GM12878 (cell line): ENCODE data around the gene ZNF341. TPM values are rescaled to one million over a fixed set of nuclear protein-coding genes. Genes with fewer than 3 reads are reported as not detected.

ENCODE experiments used
- ATAC-seq: fragments of 200-7000 bp; cut with Tn5 transposase; 3 replicates; pipeline ENCODE4 v1.9.1; 2020; ENCODE audit warnings: mild to moderate bottlenecking, moderate library complexity
- BruUV-seq: library from RNA; stranded (reverse); fragments of 400-500 nt; replicated peaks from 2 replicates; lab custom pipeline; 2021; lab: Mats Ljungman, UMichigan
- CTCF ChIA-PET: fragments of 300-600 bp; sonication (Branson Sonifier 250); formaldehyde crosslinking; extraction: SDS; loops from one replicate; lab custom pipeline; 2021; ENCODE audit warnings: inconsistent platforms; lab: Yijun Ruan, JAX
- POLR2A ChIA-PET: fragments of 350-600 bp; formaldehyde crosslinking; extraction: SDS; loops from one replicate; lab custom pipeline; 2021; ENCODE audit warnings: inconsistent platforms; lab: Charles Lee
- RAD21 ChIA-PET: fragments of 300-600 bp; sonication (Branson Sonifier 250); formaldehyde crosslinking; loops from one replicate; lab custom pipeline; 2023; ENCODE audit warnings: antibody characterized with exemption; ENCODE audit not compliant: unreplicated experiment; lab: Charles Lee
- SMC1A ChIA-PET: fragments of 300-600 bp; sonication (Branson Sonifier 250); formaldehyde crosslinking; loops from one replicate; lab custom pipeline; 2023; ENCODE audit not compliant: unreplicated experiment, uncharacterized antibody; lab: Charles Lee
- DNase-seq: peaks from one replicate; pipeline ENCODE4 v3.0.0-alpha.2; 2011; ENCODE audit warnings: low read depth, low spot score
- FAIRE-seq: peaks from 3 replicates; lab custom pipeline; 2011; peaks lifted over from hg19 to GRCh38; lab: Jason Lieb, UNC
- H2AFZ ChIP-seq: 2 replicates; pipeline ENCODE4 v1.6.0; 2011; ENCODE audit warnings: low read depth, low read length, control low read depth; ENCODE audit not compliant: control insufficient read depth
- H3K27ac ChIP-seq: 2 replicates; pipeline ENCODE4 v1.5.1; 2011; ENCODE audit warnings: control low read depth; ENCODE audit not compliant: control insufficient read depth, insufficient read depth
- H3K27me3 ChIP-seq, 2 experiments: replicated peaks in 1 of 2; 2 replicates each; pipeline versions ENCODE4 v1.6.0 to v1.6.1; 2011; ENCODE audit warnings: low read length in 1 of 2; ENCODE audit not compliant: control insufficient read depth in 2 of 2, insufficient read depth in 2 of 2
- H3K36me3 ChIP-seq, 2 experiments: 2 replicates each; pipeline ENCODE4 v1.5.1; 2011; ENCODE audit warnings: low read length in 1 of 2; ENCODE audit not compliant: control insufficient read depth in 2 of 2, insufficient read depth in 2 of 2
- H3K4me1 ChIP-seq: 2 replicates; pipeline ENCODE4 v1.6.1; 2011; ENCODE audit warnings: mild to moderate bottlenecking, low read length, moderate library complexity, mixed read lengths; ENCODE audit not compliant: control insufficient read depth, insufficient read depth
- H3K4me2 ChIP-seq: 2 replicates; pipeline ENCODE4 v1.6.0; 2011; ENCODE audit warnings: control low read depth; ENCODE audit not compliant: control insufficient read depth, insufficient read depth
- H3K4me3 ChIP-seq: fragments of 200-600 bp; sonication (generic); 2 replicates; pipeline ENCODE4 v1.5.1; 2016
- H3K79me2 ChIP-seq: 2 replicates; pipeline ENCODE4 v1.6.0; 2011; ENCODE audit warnings: low read length; ENCODE audit not compliant: control insufficient read depth, insufficient read depth
- H3K9ac ChIP-seq: 2 replicates; pipeline ENCODE4 v1.8.0; 2011; ENCODE audit warnings: low read length, control low read depth, mixed read lengths; ENCODE audit not compliant: control insufficient read depth, insufficient read depth
- H3K9me3 ChIP-seq: replicated peaks from 3 replicates; pipeline ENCODE4 v1.5.1; 2011; ENCODE audit warnings: mild to moderate bottlenecking, low read length; ENCODE audit not compliant: control insufficient read depth, insufficient read depth
- H4K20me1 ChIP-seq: 2 replicates; pipeline ENCODE4 v1.6.0; 2011; ENCODE audit not compliant: control insufficient read depth, insufficient read depth
- CBFB ChIP-seq: IDR thresholded peaks from 2 replicates; pipeline ENCODE4 v1.6.1; 2016; ENCODE audit warnings: antibody characterized with exemption, low read depth
- ETV6 ChIP-seq, 2 experiments: fragments of 450-650 bp in 1 of 2; IDR thresholded peaks in 1 of 2; conservative IDR thresholded peaks in 1 of 2; 2 replicates each; pipeline ENCODE4 v1.6.1; 2014; ENCODE audit warnings: antibody characterized with exemption in 1 of 2, borderline replicate concordance in 1 of 2, low read depth in 1 of 2, mild to moderate bottlenecking in 1 of 2, moderate library complexity in 1 of 2
- GABPA ChIP-seq: IDR thresholded peaks from 2 replicates; pipeline ENCODE4 v1.6.1; 2014; ENCODE audit warnings: antibody characterized with exemption, low read depth, mild to moderate bottlenecking, inconsistent platforms
- GATAD2B ChIP-seq: fragments of 450-650 bp; conservative IDR thresholded peaks from 2 replicates; pipeline ENCODE4 v1.6.1; 2017; ENCODE audit warnings: low read depth, mild to moderate bottlenecking, moderate library complexity
- KAT2A ChIP-seq: conservative IDR thresholded peaks from 2 replicates; pipeline ENCODE4 v1.6.1; 2011; ENCODE audit warnings: low read depth, low read length; ENCODE audit not compliant: control insufficient read depth
- KLF5 ChIP-seq: fragments of 450-650 bp; IDR thresholded peaks from 2 replicates; pipeline ENCODE4 v1.6.1; 2014; ENCODE audit warnings: mild to moderate bottlenecking; ENCODE audit not compliant: partially characterized antibody
- NFYB ChIP-seq: IDR thresholded peaks from 2 replicates; pipeline ENCODE4 v1.6.1; 2011; ENCODE audit warnings: low read depth, mild to moderate bottlenecking, low read length, improper control_type of control experiment, moderate library complexity; ENCODE audit not compliant: insufficient read depth
- NR2C1 ChIP-seq: fragments of 450-650 bp; IDR thresholded peaks from 2 replicates; pipeline ENCODE4 v1.6.1; 2017; ENCODE audit warnings: antibody characterized with exemption, mild to moderate bottlenecking, moderate library complexity
- STAT3 ChIP-seq: IDR thresholded peaks from 2 replicates; pipeline ENCODE4 v1.6.1; 2011; ENCODE audit warnings: low read depth, low read length, improper control_type of control experiment
- ZNF207 ChIP-seq: fragments of 450-650 bp; IDR thresholded peaks from 2 replicates; pipeline ENCODE4 v1.6.1; 2014; ENCODE audit warnings: antibody characterized with exemption, mild to moderate bottlenecking, borderline replicate concordance
- ZSCAN29 ChIP-seq: fragments of 450-650 bp; IDR thresholded peaks from 2 replicates; pipeline ENCODE4 v1.6.1; 2017; ENCODE audit warnings: mild to moderate bottlenecking, moderate library complexity
- WGBS: methylation state at CpG from one replicate; pipeline ENCODE4 v1.1.6; 2016; ENCODE audit warnings: low lambda C conversion rate; ENCODE audit not compliant: insufficient replicate concordance, insufficient coverage; ENCODE audit errors: missing lambda C conversion rate; 5-methylcytosine and 5-hydroxymethylcytosine counted together
- in situ Hi-C: fragments of 300-500 bp; cut with MboI; formaldehyde crosslinking; loops from 9 replicates; pipeline ENCODE4 v1.14.3; 2018; ENCODE audit warnings: mixed read lengths
- intact Hi-C: fragments of 100-400 bp; cut with micrococcal nuclease; formaldehyde crosslinking; loops from one replicate; pipeline ENCODE4 v1.14.2; 2022; ENCODE audit not compliant: unreplicated experiment
- polyA plus RNA-seq, 11 experiments: library from polyadenylated mRNA; depleted of rRNA in 4 of 11; unstranded in 6 of 11; stranded (reverse) in 5 of 11; fragments of >200 nt; fragmentation: Nextera tagmentation in 4 of 11; fragmentation: Illumina TruSeq in 1 of 11; extraction: Ambion mirVana in 4 of 11; extraction: Trizol in 1 of 11; gene quantifications; 1 replicate in 1 of 11; 2 replicates in 10 of 11; pipeline versions ENCODE4 v1.2.1 to v1.2.3, GENCODE V29; 2011 to 2016; ENCODE audit warnings: inconsistent platforms in 2 of 11, missing spikeins in 2 of 11, low read depth in 1 of 11
- total RNA-seq, 4 experiments: library from RNA; depleted of rRNA in 3 of 4; stranded (reverse); fragments of >200 nt in 3 of 4; fragmentation: Illumina TruSeq in 1 of 4; extraction: Trizol in 1 of 4; gene quantifications; 2 replicates each; pipeline versions ENCODE4 v1.2.1 to v1.2.3, GENCODE V29; 2013 to 2021
- TF ChIP-seq, protein P1 (sequence below): IDR thresholded peaks from 2 replicates; pipeline ENCODE4 v1.6.1; 2012; ENCODE audit warnings: low read depth, low read length, improper control_type of control experiment
- TF ChIP-seq, protein P2 (sequence below): fragments of 450-650 bp; IDR thresholded peaks from 2 replicates; pipeline ENCODE4 v1.6.1; 2017; ENCODE audit warnings: mild to moderate bottlenecking
- TF ChIP-seq, protein P3 (sequence below): fragments of 150-350 bp; IDR thresholded peaks from 2 replicates; pipeline ENCODE4 v1.6.1; 2016; ENCODE audit warnings: low read depth, low read length
- TF ChIP-seq, protein P4 (sequence below): IDR thresholded peaks from 2 replicates; pipeline ENCODE4 v1.6.1; 2011; ENCODE audit warnings: borderline replicate concordance, low read depth, mild to moderate bottlenecking, moderate library complexity, mixed read lengths, low read length; ENCODE audit not compliant: insufficient read depth; ENCODE audit errors: extremely low read length

The ZNF341 gene
- total and polyA plus RNA-seq, 10 of the 15 experiments (the other 5 are each of a cell fraction or from before 2014, with no cell fraction given) = 0.18 to 5.0 (median 2.6) TPM

DNA sequence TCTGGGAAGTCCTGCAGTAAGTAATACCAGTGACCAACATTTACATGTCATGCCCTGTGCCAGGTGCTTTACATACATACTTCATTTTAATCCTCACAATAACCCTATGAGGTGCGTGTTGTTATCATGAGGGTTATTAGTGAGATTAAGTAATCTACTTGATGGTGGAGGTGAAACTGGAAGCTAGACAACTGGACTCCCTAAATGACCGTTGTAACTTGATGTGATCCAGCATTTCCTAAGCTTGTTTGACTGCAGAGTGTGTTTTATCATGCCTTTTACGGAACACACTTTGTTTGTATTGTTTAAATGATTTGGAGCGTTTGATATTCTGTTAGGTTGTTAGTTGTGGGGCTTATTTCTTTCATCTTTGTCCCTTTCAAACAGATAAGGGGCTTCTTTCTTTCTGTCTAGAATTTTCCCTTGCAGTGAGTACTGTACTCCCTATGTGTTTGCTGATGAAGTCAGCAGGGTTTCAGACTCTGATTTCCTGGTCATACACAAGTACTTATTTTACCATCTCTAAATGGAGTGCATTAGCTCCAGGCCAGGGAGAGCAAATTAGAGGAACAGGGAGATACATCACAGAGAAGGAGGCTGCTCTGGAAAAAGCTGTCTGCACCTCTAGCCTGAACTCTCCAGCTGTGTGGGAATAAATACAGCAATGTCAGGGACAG lies 109.1 kb downstream of the ZNF341 start:
- 85% methylated on average over 4 of the region's 4 CpGs for WGBS
- H2AFZ ChIP-seq = no peak overlapping the region
- CTCF ChIA-PET = interaction anchor here (1.4 kb wide), 1 partner anchor 14 kb away, joined by 4 read pairs; no protein-coding TSS in a partner anchor
- H3K4me2 ChIP-seq = no peak overlapping the region
- RAD21 ChIA-PET = no interaction called here
- SMC1A ChIA-PET = interaction anchor here (0.5 kb wide), 1 partner anchor 268 kb away, joined by 3 read pairs; no protein-coding TSS in a partner anchor
- H4K20me1 ChIP-seq = peaks cover 6% of the 10 kb centered on the region; the same call in 1 of the 2 replicates
- intact Hi-C loops (no loop called here), in situ Hi-C loops (no loop called here)
- H3K79me2 ChIP-seq = peaks cover 76% of the 10 kb centered on the region
- H3K9ac ChIP-seq = no peak overlapping the region
- H3K4me1 ChIP-seq = peaks cover 29% of the 10 kb centered on the region
- BruUV-seq = no TSS peak
- peaks cover 0 to 1% of the 10 kb centered on the region in 2 experiments; a peak in 2 of 4 replicates for H3K36me3 ChIP-seq
- no peak overlapping the region for H3K27ac ChIP-seq
- ATAC-seq = no peak
- no peaks in the 10 kb centered on the region for H3K27me3 ChIP-seq
- H3K4me3 ChIP-seq = no peak overlapping the region
- POLR2A ChIA-PET = interaction anchor here (2.0 kb wide), 1 partner anchor 109 kb away, joined by 5 read pairs; the partner anchor contains the start of gene ZNF341
- no peaks in the 10 kb centered on the region for H3K9me3 ChIP-seq
- no peak for FAIRE-seq
- no peak for DNase-seq
- TF ChIP-seq ZSCAN29 (no peak), KAT2A (no peak), NFYB (no peak), ETV6 (conservative IDR thresholded peaks at IDR 0.05 in 1 of 2, IDR thresholded peaks at IDR 0.05 in 1 of 2; ENCODE audit: borderline replicate concordance in 1 of 2, low read depth in 1 of 2) (no peak), KLF5 (no peak), GABPA (no peak), STAT3 (no peak), NR2C1 (no peak), ZNF207 (no peak), CBFB (no peak), GATAD2B (no peak)
- TF ChIP-seq, protein P1, sequence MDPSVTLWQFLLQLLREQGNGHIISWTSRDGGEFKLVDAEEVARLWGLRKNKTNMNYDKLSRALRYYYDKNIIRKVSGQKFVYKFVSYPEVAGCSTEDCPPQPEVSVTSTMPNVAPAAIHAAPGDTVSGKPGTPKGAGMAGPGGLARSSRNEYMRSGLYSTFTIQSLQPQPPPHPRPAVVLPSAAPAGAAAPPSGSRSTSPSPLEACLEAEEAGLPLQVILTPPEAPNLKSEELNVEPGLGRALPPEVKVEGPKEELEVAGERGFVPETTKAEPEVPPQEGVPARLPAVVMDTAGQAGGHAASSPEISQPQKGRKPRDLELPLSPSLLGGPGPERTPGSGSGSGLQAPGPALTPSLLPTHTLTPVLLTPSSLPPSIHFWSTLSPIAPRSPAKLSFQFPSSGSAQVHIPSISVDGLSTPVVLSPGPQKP = no peak
- TF ChIP-seq, protein P2, sequence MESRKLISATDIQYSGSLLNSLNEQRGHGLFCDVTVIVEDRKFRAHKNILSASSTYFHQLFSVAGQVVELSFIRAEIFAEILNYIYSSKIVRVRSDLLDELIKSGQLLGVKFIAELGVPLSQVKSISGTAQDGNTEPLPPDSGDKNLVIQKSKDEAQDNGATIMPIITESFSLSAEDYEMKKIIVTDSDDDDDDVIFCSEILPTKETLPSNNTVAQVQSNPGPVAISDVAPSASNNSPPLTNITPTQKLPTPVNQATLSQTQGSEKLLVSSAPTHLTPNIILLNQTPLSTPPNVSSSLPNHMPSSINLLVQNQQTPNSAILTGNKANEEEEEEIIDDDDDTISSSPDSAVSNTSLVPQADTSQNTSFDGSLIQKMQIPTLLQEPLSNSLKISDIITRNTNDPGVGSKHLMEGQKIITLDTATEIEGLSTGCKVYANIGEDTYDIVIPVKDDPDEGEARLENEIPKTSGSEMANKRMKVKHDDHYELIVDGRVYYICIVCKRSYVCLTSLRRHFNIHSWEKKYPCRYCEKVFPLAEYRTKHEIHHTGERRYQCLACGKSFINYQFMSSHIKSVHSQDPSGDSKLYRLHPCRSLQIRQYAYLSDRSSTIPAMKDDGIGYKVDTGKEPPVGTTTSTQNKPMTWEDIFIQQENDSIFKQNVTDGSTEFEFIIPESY = no peak
- TF ChIP-seq, protein P3, sequence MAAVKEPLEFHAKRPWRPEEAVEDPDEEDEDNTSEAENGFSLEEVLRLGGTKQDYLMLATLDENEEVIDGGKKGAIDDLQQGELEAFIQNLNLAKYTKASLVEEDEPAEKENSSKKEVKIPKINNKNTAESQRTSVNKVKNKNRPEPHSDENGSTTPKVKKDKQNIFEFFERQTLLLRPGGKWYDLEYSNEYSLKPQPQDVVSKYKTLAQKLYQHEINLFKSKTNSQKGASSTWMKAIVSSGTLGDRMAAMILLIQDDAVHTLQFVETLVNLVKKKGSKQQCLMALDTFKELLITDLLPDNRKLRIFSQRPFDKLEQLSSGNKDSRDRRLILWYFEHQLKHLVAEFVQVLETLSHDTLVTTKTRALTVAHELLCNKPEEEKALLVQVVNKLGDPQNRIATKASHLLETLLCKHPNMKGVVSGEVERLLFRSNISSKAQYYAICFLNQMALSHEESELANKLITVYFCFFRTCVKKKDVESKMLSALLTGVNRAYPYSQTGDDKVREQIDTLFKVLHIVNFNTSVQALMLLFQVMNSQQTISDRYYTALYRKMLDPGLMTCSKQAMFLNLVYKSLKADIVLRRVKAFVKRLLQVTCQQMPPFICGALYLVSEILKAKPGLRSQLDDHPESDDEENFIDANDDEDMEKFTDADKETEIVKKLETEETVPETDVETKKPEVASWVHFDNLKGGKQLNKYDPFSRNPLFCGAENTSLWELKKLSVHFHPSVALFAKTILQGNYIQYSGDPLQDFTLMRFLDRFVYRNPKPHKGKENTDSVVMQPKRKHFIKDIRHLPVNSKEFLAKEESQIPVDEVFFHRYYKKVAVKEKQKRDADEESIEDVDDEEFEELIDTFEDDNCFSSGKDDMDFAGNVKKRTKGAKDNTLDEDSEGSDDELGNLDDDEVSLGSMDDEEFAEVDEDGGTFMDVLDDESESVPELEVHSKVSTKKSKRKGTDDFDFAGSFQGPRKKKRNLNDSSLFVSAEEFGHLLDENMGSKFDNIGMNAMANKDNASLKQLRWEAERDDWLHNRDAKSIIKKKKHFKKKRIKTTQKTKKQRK = no peak
- TF ChIP-seq, protein P4, sequence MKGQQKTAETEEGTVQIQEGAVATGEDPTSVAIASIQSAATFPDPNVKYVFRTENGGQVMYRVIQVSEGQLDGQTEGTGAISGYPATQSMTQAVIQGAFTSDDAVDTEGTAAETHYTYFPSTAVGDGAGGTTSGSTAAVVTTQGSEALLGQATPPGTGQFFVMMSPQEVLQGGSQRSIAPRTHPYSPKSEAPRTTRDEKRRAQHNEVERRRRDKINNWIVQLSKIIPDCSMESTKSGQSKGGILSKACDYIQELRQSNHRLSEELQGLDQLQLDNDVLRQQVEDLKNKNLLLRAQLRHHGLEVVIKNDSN = no peak
